HepG2 (cell line): Measurements from ENCODE around the gene FLOT2. TPM values are rescaled to one million over a fixed set of nuclear protein-coding genes. Genes with fewer than 3 reads are reported as not detected.

Experiments used
- CENPBD1 ChIP-seq: sonication (generic); formaldehyde crosslinking; IDR thresholded peaks from 2 replicates; pipeline ENCODE4 v1.8.0; 2022; ENCODE audit warnings: missing genetic modification reagents, low read depth, mild to moderate bottlenecking, borderline replicate concordance
- CREB1 ChIP-seq, 2 experiments: fragments of 450-650 bp in 1 of 2; IDR thresholded peaks; 2 replicates each; pipeline ENCODE4 v1.6.1; 2016 to 2017; ENCODE audit warnings: control low read depth in 1 of 2, mild to moderate bottlenecking in 1 of 2, missing compliant biosample characterization in 1 of 2, missing genetic modification characterization in 1 of 2
- EP300 ChIP-seq, 3 experiments: sonication (generic) in 1 of 3; formaldehyde crosslinking in 1 of 3; IDR thresholded peaks; 2 replicates each; pipeline versions ENCODE4 v1.5.1 to v1.6.1; 2011 to 2020; ENCODE audit warnings: low read depth in 2 of 3, low read length in 2 of 3, borderline replicate concordance in 1 of 3, improper control_type of control experiment in 1 of 3, mild to moderate bottlenecking in 1 of 3, missing genetic modification reagents in 1 of 3, moderate library complexity in 1 of 3
- ERF ChIP-seq: IDR thresholded peaks from 2 replicates; pipeline ENCODE4 v1.6.1; 2018; ENCODE audit warnings: missing biosample characterization, missing genetic modification reagents
- FOXA3 ChIP-seq: IDR thresholded peaks from 2 replicates; pipeline ENCODE4 v1.6.1; 2016; ENCODE audit warnings: missing genetic modification reagents, missing compliant biosample characterization
- FOXK1 ChIP-seq: sonication (generic); formaldehyde crosslinking; IDR thresholded peaks from 2 replicates; pipeline ENCODE4 v1.4.0; 2020; ENCODE audit warnings: low read depth, missing genetic modification reagents, borderline replicate concordance
- KLF16 ChIP-seq, 2 experiments: sonication (generic) in 1 of 2; formaldehyde crosslinking in 1 of 2; IDR thresholded peaks; 2 replicates each; pipeline versions ENCODE4 v1.6.1 to v1.8.0; 2016 to 2023; ENCODE audit warnings: missing genetic modification reagents in 2 of 2, missing compliant biosample characterization in 1 of 2
- MATR3 ChIP-seq: sonication (generic); formaldehyde crosslinking; IDR thresholded peaks from 2 replicates; pipeline ENCODE4 v1.4.0; 2020; ENCODE audit warnings: missing genetic modification reagents
- NFKBIZ ChIP-seq: IDR thresholded peaks from 2 replicates; pipeline ENCODE4 v1.6.1; 2018; ENCODE audit warnings: missing genetic modification reagents, missing compliant biosample characterization
- PBX3 ChIP-seq: sonication (generic); formaldehyde crosslinking; IDR thresholded peaks from 2 replicates; pipeline ENCODE4 v1.8.1; 2023; ENCODE audit warnings: missing genetic modification reagents, inconsistent platforms, borderline replicate concordance
- SMARCC2 ChIP-seq: fragments of 450-650 bp; IDR thresholded peaks from 2 replicates; pipeline ENCODE4 v1.6.1; 2017; ENCODE audit warnings: antibody characterized with exemption, mild to moderate bottlenecking
- SOX6 ChIP-seq, 2 experiments: fragments of 450-650 bp in 1 of 2; sonication (generic) in 1 of 2; formaldehyde crosslinking in 1 of 2; IDR thresholded peaks; 2 replicates each; pipeline versions ENCODE4 v1.4.0 to v1.6.1; 2017 to 2020; ENCODE audit warnings: antibody characterized with exemption in 1 of 2, mild to moderate bottlenecking in 1 of 2, missing genetic modification reagents in 1 of 2
- SP4 ChIP-seq: sonication (generic); formaldehyde crosslinking; IDR thresholded peaks from 2 replicates; pipeline ENCODE4 v1.8.1; 2023; ENCODE audit warnings: mild to moderate bottlenecking, missing genetic modification reagents
- TCF7L2 ChIP-seq: IDR thresholded peaks from 2 replicates; pipeline ENCODE4 v1.6.1; 2011; ENCODE audit warnings: mild to moderate bottlenecking, low read depth, low read length, moderate library complexity
- THAP11 ChIP-seq: IDR thresholded peaks from 2 replicates; pipeline ENCODE4 v1.6.1; 2016; ENCODE audit warnings: missing biosample characterization, missing genetic modification reagents
- TP53 ChIP-seq: sonication (generic); formaldehyde crosslinking; conservative IDR thresholded peaks from 2 replicates; pipeline ENCODE4 v1.4.0; 2020; ENCODE audit warnings: missing genetic modification reagents
- TRIM22 ChIP-seq: fragments of 450-650 bp; IDR thresholded peaks from 2 replicates; pipeline ENCODE4 v1.6.1; 2017
- ZNF350 ChIP-seq: sonication (generic); formaldehyde crosslinking; IDR thresholded peaks from 2 replicates; pipeline ENCODE4 v1.4.0; 2020; ENCODE audit warnings: mild to moderate bottlenecking, low read depth, missing genetic modification reagents, borderline replicate concordance
- ZNF354B ChIP-seq: sonication (generic); formaldehyde crosslinking; IDR thresholded peaks from 2 replicates; pipeline ENCODE4 v1.8.0; 2022; ENCODE audit warnings: mild to moderate bottlenecking, missing genetic modification reagents
- ZNF672 ChIP-seq: sonication (generic); formaldehyde crosslinking; IDR thresholded peaks from 2 replicates; pipeline ENCODE4 v1.8.1; 2022; ENCODE audit warnings: missing genetic modification reagents
- polyA plus RNA-seq, 8 experiments: library from polyadenylated mRNA; depleted of rRNA in 3 of 8; stranded (reverse) in 7 of 8; unstranded in 1 of 8; fragments of >200 nt; fragmentation: Illumina TruSeq in 4 of 8; extraction: Trizol in 4 of 8; gene quantifications; 2 replicates each; pipeline versions ENCODE4 v1.2.1 to v1.2.3, GENCODE V29; 2011 to 2016; ENCODE audit warnings: low read depth in 4 of 8, missing spikeins in 1 of 8, mixed read lengths in 1 of 8; ENCODE audit not compliant: insufficient read depth in 1 of 8
- total RNA-seq, 5 experiments: library from RNA; depleted of rRNA; stranded (reverse); fragments of >200 nt; fragmentation: Illumina TruSeq; extraction: Trizol; gene quantifications; 2 replicates each; pipeline ENCODE4 v1.2.3, GENCODE V29; 2016; ENCODE audit warnings: low read depth in 1 of 5
- TF ChIP-seq, protein P1 (sequence below): sonication (generic); formaldehyde crosslinking; conservative IDR thresholded peaks from 2 replicates; pipeline ENCODE4 v1.4.0; 2020; ENCODE audit warnings: missing genetic modification reagents
- TF ChIP-seq, protein P2 (sequence below): sonication (generic); formaldehyde crosslinking; IDR thresholded peaks from 2 replicates; pipeline ENCODE4 v1.4.0; 2020; ENCODE audit warnings: mild to moderate bottlenecking, missing genetic modification reagents

FLOT2 gene
- total and polyA plus RNA-seq, 2 of the 13 experiments (the other 11 are each of a cell fraction or from before 2014, with no cell fraction given): 54.3 to 54.5 TPM

DNA sequence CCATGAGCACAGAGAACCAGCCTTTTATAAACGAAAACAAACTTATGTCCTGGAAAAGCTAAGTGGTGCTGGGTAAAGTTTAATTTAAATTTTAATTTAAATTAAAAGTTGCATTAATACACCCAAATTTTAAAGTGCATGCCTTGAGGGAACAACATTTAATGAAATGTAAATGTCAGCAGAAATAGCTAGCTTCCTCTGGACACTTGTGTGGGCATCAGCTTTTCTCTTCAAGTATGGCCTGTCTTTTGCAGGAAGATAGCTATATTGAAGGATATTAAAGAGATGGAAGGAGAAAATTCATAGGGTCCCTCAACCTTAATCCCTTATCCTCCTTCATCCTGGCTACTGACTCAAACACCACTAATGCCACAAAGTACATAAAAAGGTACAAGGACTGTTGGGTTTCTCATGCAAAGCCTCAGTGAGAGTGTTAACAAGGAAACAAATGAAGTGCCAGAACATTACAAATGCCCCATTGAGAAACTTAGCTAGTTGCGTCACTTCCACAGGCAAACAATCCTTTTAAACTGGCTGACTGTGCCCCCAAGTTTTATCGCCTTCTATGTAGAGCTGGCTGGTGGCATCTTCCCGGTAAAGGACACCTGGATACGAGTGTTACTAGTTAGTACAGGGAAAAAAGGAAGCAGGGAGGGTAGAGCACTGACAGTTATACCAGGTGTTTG lies 39.7 kb upstream of the FLOT2 start (continued):
- TF ChIP-seq CENPBD1 (CRISPR knock-in tag): no peak
- TF ChIP-seq EP300 (IDR thresholded peaks at IDR 0.05; ENCODE audit: low read depth in 2 of 2, low read length in 2 of 2): peak in 1 of 2 experiments; percentile 60; a peak in 1 of 4 replicates
- peak; percentile 27; the same call in 1 of the 2 replicates for TF ChIP-seq EP300 (CRISPR knock-in tag; IDR thresholded peaks at IDR 0.05; ENCODE audit: borderline replicate concordance)
- TF ChIP-seq SP4 (CRISPR knock-in tag): no peak
- 0 out of 4 replicates have a peak, but pooled peaks of 1 of the 2 experiments have one; percentile 41 for TF ChIP-seq KLF16 (CRISPR knock-in tag; IDR thresholded peaks at IDR 0.05)
- TF ChIP-seq ERF: no peak
- no peak for TF ChIP-seq TP53
- TF ChIP-seq TCF7L2: no peak
- TF ChIP-seq SOX6 (IDR thresholded peaks at IDR 0.05): no peak
- TF ChIP-seq SOX6 (CRISPR knock-in tag; IDR thresholded peaks at IDR 0.05): peak; percentile 88
- no peak for TF ChIP-seq ZNF354B
- no peak for TF ChIP-seq TRIM22
- TF ChIP-seq CREB1 (IDR thresholded peaks at IDR 0.05): no peak
- TF ChIP-seq CREB1 (CRISPR knock-in tag; IDR thresholded peaks at IDR 0.05): peak; percentile 74
- TF ChIP-seq ZNF350 (CRISPR knock-in tag): no peak
- no peak for TF ChIP-seq NFKBIZ (CRISPR knock-in tag)
- peak; percentile 64 for TF ChIP-seq THAP11 (CRISPR knock-in tag)
- TF ChIP-seq MATR3 (CRISPR knock-in tag): no peak
- TF ChIP-seq PBX3 (CRISPR knock-in tag): no peak
- TF ChIP-seq, protein P1, sequence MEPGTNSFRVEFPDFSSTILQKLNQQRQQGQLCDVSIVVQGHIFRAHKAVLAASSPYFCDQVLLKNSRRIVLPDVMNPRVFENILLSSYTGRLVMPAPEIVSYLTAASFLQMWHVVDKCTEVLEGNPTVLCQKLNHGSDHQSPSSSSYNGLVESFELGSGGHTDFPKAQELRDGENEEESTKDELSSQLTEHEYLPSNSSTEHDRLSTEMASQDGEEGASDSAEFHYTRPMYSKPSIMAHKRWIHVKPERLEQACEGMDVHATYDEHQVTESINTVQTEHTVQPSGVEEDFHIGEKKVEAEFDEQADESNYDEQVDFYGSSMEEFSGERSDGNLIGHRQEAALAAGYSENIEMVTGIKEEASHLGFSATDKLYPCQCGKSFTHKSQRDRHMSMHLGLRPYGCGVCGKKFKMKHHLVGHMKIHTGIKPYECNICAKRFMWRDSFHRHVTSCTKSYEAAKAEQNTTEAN (CRISPR knock-in tag): no peak
- no peak for TF ChIP-seq FOXK1
- TF ChIP-seq FOXA3 (CRISPR knock-in tag): peak; percentile 66
- TF ChIP-seq ZNF672 (CRISPR knock-in tag): no peak
- TF ChIP-seq, protein P2, sequence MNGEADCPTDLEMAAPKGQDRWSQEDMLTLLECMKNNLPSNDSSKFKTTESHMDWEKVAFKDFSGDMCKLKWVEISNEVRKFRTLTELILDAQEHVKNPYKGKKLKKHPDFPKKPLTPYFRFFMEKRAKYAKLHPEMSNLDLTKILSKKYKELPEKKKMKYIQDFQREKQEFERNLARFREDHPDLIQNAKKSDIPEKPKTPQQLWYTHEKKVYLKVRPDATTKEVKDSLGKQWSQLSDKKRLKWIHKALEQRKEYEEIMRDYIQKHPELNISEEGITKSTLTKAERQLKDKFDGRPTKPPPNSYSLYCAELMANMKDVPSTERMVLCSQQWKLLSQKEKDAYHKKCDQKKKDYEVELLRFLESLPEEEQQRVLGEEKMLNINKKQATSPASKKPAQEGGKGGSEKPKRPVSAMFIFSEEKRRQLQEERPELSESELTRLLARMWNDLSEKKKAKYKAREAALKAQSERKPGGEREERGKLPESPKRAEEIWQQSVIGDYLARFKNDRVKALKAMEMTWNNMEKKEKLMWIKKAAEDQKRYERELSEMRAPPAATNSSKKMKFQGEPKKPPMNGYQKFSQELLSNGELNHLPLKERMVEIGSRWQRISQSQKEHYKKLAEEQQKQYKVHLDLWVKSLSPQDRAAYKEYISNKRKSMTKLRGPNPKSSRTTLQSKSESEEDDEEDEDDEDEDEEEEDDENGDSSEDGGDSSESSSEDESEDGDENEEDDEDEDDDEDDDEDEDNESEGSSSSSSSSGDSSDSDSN: peak; percentile 44; the same call in 1 of the 2 replicates
- TF ChIP-seq SMARCC2: no peak
